Measurements from ENCODE around the gene KRI1. TPM values are rescaled to one million over a fixed set of nuclear protein-coding genes. Genes with fewer than 3 reads are reported as not detected.
"Not testable (repeated sequence)": the region's sequence is repeated elsewhere in the genome, so short reads cannot be mapped to it uniquely, and the experiment has no call there.

KRI1 gene
- total RNA-seq, 1 donor from 2014 or later: 21.9 TPM

GRCh38 chr19:10582091-10582490, 16.3 kb upstream of the KRI1 start:
- Histone ChIP-seq H3K27ac (no peak overlapping the region), H3K4me3 (no peak overlapping the region), H3K27me3 (no peaks in the 10 kb centered on the region), H3K4me1 (peaks cover 0 to 3% of the 10 kb centered on the region in 2 donors), H3K9me3 (no peaks in the 10 kb centered on the region), H3K36me3 (no peaks in the 10 kb centered on the region)
- no peak for DNase-seq (ENCODE audit: low spot score in 2 of 2)
- no peak for TF ChIP-seq CTCF (IDR thresholded peaks at IDR 0.05)
- intact Hi-C loops (cut with DNase I): loop anchor here (5.0 kb wide), 1 partner anchor 45 kb away; the partner anchor contains the start of gene SLC44A2

GRCh38 chr19:10580979-10581631, 15.3 kb upstream of the KRI1 start:
- peak; percentile 98 to 99 (median 99) for TF ChIP-seq CTCF (IDR thresholded peaks at IDR 0.05)
- Histone ChIP-seq H3K4me1 (peaks cover 0 to 3% of the 10 kb centered on the region in 2 donors), H3K27me3 (no peaks in the 10 kb centered on the region), H3K27ac (no peak overlapping the region), H3K36me3 (no peaks in the 10 kb centered on the region), H3K9me3 (no peaks in the 10 kb centered on the region), H3K4me3 (no peak overlapping the region)
- DNase-seq (ENCODE audit: low spot score in 2 of 2): peak; percentile 60 to 95
- intact Hi-C loops (cut with DNase I): loop anchor here (1.0 to 5.0 kb wide), 3 partner anchors 46 to 118 kb away; partner anchors contain the start of gene SLC44A2

DNA sequence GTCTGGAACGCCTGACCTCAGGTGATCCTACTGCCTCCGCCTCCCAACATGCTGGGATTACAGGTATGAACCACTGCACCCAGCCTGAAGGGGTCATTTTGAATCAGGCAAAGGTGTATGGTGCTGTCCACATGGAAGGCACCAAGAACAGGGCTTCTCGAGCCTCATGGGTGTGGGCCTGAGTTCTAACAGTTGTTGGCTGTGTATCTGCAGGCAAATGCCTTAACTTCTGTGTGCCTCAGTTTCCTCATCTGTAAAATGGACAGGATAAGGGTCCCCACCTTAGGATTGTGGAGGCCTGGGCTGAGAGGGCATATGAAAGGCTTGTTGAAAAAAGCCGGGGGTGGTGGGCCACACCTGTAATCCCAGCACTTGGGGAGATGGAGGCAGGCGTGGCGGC, 12.1 kb upstream of the KRI1 start:
- Histone ChIP-seq H3K36me3 (no peaks in the 10 kb centered on the region), H3K4me1 (peaks cover 0 to 3% of the 10 kb centered on the region in 2 donors), H3K27me3 (no peaks in the 10 kb centered on the region)

DNA sequence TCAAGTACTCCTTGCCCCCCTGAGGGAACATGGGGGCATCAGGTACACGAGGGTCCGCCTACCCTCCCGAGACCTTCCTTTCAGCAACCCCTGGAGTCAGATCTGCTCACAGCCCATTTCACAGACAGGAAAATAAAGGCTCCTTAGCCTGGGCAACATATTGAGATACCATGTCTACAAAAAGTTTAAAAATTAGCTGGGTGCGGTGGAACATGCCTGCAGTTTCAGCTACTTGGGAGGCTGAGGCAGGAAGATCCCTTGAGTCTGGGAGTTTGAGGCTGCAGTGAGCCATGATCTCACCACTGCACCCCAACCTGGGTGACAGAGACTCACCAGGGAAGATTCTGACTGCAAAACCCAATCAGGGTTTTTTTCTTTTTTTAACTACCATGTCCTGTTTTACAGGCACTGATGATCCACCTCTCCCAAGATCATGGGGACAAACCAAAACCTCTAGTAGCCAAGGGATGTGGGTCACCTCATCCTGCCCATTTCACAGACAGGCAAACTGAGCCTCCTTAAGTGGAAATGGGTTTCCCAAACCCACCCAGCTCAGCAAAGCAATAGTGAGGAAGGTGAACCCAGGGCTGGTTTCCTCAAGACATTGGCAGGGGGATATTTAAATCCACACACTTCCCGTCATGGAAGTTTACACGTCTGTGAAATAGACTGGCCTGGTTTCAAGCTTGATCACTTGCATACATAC, 9.4 kb upstream of the KRI1 start:
- Histone ChIP-seq H3K27ac (no peak overlapping the region), H3K36me3 (no peaks in the 10 kb centered on the region), H3K4me3 (no peak overlapping the region), H3K9me3 (no peaks in the 10 kb centered on the region), H3K27me3 (no peaks in the 10 kb centered on the region), H3K4me1 (peaks cover 0 to 4% of the 10 kb centered on the region in 2 donors)
- intact Hi-C loops (cut with DNase I): no loop called here
- DNase-seq (ENCODE audit: low spot score in 2 of 2): no peak
- no peak for TF ChIP-seq CTCF (IDR thresholded peaks at IDR 0.05)

More for the DNA sequence above, 12.1 kb upstream of the KRI1 start:
- Histone ChIP-seq H3K4me3 (no peak overlapping the region), H3K9me3 (no peaks in the 10 kb centered on the region), H3K27ac (no peak overlapping the region)
- intact Hi-C loops (cut with DNase I): no loop called here
- no peak for TF ChIP-seq CTCF (IDR thresholded peaks at IDR 0.05)
- no peak for DNase-seq (ENCODE audit: low spot score in 2 of 2)

DNA sequence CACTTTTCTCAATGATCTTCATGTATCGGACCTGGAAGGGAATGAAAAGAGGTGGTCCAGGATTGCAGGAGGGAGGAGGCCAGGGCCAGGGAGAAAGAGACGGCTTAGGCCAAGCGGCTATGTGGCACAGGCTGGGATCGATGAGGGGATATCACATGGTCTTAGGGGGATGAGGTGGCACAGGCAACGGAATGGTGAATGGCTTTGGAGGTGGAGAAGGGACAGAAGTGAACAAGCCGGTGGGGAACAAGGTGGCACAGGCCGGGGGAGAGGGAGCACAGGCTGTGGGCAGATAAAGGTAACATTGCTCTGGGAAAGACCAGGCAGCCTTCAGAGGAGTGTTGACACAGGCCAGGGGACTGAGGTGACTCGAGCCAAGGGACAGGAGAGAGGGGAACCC, 8.7 kb upstream of the KRI1 start:
- intact Hi-C loops (cut with DNase I): no loop called here
- H3K36me3 ChIP-seq: no peaks in the 10 kb centered on the region
- H3K4me3 ChIP-seq: no peak overlapping the region
- H3K9me3 ChIP-seq: no peaks in the 10 kb centered on the region
- TF ChIP-seq CTCF (IDR thresholded peaks at IDR 0.05): no peak
- no peaks in the 10 kb centered on the region for H3K27me3 ChIP-seq
- H3K4me1 ChIP-seq: peaks cover 1 to 6% of the 10 kb centered on the region in 2 donors
- no peak overlapping the region for H3K27ac ChIP-seq
- no peak for DNase-seq (ENCODE audit: low spot score in 2 of 2)

DNA sequence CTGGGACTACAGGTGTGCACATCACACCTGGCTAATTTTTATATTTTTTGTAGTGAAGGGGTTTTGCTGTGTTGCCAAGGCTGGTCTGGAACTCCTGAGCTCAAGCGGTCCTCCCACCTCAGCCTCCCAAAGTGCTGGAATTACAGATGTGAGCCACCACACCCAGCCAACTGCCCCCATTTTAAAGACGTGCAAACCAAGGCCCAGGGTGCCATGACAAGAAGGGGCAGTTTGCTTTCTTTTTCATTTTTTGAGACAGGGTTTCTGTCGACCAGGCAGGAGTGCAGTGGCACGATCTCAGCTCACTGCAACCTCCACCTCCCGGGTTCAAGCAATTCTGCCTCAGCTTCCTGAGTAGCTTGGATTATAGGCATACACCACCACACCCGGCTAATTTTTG, 8.0 kb upstream of the KRI1 start:
- H3K4me3 ChIP-seq; H3K4me1 ChIP-seq; H3K27ac ChIP-seq; H3K9me3 ChIP-seq; H3K36me3 ChIP-seq; intact Hi-C loops (cut with DNase I); H3K27me3 ChIP-seq; DNase-seq (ENCODE audit: low spot score in 2 of 2): not testable (repeated sequence)
